ENCODE results near the gene LAMA2. TPM values are rescaled to one million over a fixed set of nuclear protein-coding genes. Genes with fewer than 3 reads are reported as not detected.

The LAMA2 gene
- total RNA-seq, 1 donor from 2014 or later = 16.8 TPM

DNA sequence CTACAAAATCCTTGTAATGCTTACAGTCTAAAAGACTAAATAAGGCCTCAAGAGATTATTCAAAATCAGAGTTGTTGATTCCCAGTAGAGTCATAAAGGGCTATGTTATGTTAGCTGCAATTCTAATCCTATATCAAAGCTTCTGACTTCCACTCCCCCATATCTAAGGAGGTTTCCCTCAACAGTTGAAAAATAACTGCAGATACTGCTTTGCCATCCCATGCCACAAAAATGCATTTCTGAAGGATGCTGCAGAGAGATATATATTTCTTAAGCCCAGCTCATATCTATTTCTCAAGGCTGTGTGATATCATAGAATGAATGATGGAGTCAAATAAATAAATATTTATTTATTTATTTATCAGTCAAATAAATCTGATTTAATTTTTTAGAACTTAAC lies 332.3 kb downstream of the LAMA2 start:
- DNase-seq = no peak

DNA sequence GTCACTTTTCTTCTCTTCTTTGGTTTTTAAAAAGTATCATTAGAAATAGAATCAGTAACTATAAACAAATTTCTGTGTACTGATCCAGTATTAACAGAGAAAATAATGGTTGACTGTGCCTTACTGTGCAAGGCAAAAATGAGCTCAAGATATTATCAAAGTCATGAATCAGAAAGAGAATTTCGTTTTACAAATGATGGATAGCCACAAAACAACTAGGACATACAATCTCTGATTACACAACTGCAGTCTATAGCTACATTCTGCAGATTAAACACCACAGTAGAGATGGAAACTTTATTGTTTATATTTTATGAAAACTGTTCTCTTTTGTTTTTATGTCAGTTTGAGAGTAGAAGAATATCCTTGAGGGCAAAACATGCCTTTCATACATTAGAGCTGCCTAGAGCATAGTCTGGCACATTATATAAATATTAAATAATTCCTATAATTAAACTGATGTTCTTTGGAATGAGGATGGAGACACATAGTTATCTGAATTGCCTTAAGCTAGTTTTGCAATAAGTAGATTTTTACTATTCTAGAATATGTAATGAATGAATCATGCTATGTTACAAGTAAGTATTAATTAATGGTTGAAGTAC lies 333.1 kb downstream of the LAMA2 start:
- no peak for DNase-seq

DNA sequence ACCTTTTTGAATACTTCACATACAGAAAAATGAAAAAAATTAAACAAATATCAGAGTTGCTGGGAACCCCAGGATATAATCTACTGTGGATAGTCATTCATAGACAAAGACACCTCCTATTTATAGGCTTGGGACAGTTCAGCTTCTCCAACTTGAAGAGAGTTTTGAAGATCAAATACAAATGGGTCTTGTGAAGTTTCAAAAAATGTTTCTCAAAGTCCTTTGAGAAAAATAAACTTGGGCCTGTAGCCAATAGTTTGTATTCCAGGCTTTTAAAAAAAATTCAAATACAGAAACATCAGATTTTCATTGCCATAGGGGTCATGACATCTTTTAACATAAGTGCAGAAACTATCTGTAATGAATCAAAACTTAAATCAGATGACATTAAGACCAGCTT lies 334.8 kb downstream of the LAMA2 start:
- no peak for DNase-seq

DNA sequence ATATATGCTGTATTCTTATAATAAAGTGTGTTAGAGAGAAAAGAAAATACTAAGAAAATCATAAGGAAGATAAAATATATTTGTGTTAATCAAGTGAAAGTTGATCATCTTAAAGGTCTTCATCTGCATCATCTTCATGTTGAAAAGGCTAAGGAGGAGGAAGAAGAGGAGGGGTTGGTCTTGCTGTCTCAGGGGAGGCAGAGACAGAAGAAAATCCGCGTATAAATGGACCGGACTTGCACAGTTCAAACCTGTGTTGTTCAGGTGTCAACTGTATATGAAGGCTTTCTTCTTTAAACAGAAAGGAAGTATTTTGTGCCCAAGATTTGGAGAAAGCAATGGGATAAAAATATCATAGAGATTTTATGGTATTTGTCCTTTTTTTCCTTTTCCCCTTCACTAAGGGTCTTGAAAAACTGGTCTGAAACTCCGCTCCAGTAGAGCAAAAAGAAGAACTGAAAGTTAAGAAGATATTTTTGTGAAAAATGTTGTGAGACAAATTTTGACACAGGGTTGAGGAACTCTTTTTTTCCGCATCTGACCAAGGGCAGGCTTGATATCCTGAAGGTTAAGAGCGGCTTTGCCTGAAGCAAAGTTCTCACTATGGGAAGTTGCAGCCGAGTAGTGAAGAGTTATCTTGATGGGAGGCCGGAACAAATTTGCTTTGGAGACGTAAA lies 350.7 kb downstream of the LAMA2 start:
- no peak for DNase-seq

DNA sequence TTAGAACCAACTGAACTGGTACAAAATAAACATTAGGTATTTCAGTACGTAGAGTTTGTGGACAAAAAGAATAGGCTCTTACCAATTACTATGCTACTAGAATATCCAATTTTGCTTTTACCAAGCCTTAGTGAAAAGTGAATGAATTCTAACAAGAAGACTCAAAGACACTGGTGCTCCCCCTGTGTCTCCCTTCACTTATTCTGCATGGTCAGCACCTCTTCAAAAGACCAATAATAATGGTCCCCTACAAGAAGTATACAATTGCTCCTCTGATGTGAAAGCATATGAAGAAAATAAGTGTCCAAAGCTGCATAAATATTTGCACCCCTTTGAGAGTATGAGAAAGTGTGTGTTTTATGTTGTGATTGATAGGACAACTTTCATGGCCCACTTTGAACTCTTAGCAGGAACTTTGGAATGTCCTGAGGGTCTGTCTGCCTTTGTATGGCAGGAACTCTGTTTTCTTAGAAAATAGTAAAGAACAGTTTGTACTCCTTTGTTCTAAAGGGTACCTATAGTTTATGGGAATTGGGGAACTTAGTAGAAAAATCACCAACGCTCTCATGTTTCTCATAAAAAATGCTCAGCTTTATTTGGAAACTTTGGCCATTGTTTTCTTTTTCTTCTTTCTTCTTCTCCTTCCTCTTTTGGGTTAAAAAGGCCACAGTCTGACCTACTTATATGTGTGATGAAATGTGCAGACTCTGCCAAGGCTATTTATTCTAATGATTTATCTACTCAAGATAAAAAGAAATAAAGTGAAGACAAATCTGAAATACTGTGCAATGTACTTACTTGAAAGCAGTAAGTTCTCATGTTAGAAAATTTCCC lies 352.4 kb downstream of the LAMA2 start:
- DNase-seq = no peak

DNA sequence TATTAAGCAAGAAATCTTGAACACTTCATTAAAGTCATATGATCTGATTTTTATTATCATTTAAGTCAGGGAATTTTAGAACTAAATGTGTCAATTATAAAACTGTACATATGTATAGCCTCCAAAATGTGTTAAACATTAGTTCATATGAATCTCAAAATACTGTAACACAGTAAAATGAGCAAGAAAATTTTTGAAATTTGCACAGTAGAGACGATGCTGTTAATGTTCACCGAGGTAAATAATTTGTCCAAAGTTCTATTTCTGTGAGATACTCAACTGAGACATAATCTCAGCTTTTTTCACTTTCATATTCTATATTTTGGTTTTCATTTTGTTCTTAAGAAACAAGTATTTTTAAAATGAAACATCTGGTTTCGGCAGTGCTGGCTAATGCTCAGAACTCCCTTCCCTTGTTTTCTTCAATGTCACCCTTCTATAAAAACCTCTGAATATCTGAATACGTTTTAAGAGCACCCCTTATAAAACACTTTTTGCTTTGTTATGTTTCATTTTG lies 353.1 kb downstream of the LAMA2 start:
- no peak for DNase-seq

DNA sequence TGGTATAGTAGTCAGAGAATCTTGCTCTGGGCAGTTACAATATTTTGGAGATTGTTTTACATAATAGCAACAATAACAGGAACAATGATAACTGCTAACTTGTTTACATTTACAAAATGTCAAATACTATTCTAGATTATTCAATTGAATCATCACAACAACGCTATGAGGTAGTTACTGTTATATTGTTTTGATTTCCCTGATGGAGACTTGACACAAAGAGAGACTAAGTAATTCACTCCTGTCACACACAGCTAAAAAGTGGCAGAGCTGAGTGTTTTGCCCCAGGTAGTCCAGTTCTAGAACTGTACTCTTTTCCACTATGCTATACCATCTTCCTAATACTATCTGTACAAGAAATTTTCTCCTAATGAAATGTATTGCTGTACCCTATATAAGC lies 356.1 kb downstream of the LAMA2 start:
- DNase-seq = no peak

DNA sequence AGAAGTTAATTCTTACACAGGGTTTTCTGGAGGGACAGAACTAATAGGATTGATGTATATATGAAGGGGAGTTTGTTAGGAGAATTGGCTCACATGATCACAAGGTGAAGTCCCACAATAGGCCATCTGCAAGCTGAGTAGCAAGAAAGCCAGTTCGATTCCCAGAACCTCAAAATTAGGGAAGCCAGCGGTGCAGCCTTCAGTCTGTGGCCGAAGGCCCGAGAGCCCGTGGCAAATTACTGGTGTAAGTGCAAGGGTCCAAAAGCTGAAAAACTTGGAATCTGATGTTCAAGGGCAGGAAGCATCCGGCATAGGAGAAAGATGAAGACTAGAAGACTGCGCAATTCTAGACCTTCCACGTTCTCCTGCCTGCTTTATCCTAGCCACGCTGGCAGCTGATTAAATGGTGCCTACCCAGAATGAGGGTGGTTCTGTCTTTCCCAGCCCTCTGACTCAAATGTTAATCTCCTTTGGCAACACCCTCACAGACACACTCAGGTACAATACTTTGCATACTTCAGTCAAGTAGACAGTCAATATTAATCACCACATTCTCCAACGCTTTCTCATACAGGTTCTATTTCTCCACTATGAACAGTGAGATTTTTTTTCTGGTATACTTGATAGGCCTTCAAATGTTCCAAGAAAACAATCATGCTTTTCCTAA lies 357.0 kb downstream of the LAMA2 start:
- DNase-seq = no peak

DNA sequence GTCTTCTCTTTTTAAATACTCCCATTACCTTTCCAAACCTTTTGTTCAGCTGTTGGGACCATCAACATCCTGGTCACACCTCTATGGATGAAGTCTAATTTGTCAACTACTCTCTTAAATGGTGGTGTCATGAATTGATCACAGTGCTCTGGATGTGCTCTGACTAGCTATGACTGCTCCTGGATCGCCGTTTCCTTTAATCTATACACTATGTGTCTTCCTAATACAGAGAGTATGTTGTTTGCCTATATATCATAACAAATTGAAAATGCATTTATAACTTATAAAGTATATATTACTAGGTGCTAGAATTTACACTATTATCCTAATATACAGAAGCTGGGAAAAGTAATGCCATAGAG lies 357.5 kb downstream of the LAMA2 start:
- no peak for DNase-seq

DNA sequence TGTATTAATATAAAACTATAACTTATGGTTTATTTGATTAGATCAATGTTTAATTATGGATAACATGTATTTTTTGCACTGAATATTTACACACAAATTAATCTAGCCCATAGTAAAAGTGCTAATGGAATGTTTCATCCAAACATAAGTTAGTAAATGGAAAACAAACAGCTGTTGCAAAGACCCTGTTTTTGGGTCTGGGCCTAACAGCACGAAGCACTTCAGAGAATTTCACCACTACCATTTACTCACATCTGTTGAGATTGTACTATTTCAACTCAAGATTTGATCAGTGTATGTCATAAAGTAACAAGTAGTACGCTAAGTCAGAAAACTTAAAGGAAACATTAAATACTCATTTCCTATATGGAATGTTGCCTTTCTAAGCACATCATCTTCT lies 359.6 kb downstream of the LAMA2 start:
- DNase-seq = no peak

DNA sequence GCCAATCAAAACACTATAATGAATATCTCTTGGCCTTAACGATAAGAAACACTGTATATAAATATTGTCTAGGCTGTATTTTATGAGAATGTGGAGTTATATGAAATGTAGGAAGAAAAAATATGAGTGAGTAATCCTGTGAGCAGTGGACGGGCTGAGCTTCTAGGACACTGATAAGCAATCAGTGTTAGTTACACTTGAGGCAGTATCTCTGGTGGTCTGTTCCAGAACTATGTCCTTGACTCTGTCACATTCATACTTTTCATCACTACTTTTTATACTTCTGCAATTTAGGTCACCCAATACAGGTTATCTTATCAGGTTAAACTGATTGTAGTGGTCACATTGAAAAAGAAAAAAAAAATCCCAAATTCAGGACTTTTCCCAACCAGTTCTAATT lies 360.4 kb downstream of the LAMA2 start:
- DNase-seq = no peak

DNA sequence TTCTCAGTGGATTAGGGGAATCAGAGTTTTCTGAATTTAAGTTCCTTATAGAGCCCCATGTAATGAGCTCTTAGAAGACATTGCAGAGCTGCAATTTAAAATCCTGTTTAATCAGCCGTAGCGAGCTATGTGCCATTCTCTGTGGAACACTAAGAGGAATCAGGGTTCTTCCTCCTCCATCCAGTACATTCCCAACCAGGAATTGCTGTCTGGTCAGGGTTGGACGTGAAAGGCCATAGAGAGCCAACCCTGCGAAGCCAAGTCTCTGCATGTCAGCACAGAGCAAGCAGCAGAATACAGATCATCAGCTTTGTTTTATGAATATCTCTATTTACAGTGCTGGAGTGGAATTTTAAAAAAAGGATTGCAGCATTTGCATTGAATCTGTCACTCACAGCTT lies 366.0 kb downstream of the LAMA2 start:
- no peak for DNase-seq

DNA sequence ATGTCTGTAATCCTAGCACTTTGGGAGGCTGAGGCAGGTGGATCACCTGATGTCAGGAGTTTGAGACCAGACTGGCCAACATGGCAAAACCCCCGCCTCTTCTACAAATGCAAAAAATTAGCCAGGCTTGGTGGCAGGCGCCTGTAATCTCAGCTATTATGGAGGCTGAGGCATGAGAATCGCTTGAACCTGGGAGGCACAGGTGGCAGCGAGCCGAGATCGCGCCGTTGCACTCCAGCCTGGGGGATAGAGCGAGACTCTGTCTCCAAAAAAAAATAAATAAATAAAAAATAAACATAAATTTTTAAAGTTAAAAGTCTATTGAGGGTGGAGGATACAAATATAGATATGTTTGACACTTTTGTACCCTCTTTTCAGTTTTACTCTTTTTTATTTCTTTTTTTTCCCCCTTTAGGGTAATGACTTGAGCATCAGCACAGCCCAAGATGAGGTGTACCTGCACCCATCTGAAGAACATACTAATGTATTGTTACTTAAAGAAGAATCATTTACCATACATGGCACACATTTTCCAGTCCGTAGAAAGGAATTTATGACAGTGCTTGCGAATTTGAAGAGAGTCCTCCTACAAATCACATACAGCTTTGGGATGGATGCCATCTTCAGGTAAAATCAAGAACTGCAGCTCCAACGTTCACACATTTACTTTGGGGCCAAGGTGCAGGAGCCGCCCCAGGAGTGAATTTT lies 368.9 kb downstream of the LAMA2 start:
- DNase-seq = no peak

DNA sequence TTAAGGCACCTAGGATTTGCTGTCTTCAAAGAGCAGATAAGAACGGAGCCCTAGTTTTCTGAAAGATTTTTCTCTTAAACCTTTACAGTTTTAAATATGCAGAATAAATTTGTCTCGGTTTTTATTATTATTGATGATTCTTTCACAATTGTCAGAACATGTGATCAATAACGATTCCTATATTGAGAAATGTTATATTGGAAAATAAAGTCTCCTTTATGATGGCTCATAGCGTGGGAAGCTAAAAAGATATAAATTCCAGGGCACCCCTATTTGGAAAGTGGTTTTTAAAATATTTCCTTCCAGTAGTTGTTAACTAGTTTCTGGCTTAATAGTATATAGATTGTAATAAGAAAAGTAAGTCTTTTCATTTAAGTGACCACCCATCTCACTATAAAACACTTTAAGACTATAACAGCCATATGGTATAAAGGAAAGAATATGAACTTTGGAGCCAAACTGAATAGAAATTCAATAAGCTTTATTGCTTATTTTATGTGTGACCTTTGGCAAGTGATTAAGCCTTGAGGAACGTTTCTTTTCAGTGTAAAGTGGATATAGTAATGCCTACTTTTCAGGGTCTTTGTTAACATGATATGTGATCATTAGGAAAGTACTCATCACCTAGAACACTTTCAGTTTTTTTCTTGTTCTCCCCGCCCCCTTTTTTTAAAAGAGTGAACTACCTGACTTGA lies 369.6 kb downstream of the LAMA2 start:
- no peak for DNase-seq

DNA sequence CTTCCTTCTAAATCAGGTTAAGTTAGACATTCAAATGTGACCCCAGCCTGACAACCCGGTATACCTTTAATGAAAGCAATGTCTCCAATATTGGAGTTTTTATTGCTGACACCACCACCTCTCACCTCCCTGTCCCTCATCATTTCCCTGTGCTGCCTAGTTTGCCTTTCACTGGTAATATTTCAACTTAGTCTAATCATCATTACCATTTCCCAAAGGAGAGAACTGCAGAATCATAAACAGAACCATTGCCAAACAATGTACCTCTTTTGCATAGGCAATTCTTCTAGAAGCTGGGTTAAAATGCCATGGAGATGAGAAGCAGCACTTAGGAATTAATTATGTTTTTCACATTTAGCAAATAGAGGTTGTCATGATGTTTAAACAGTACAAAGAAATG lies 370.3 kb downstream of the LAMA2 start:
- no peak for DNase-seq

DNA sequence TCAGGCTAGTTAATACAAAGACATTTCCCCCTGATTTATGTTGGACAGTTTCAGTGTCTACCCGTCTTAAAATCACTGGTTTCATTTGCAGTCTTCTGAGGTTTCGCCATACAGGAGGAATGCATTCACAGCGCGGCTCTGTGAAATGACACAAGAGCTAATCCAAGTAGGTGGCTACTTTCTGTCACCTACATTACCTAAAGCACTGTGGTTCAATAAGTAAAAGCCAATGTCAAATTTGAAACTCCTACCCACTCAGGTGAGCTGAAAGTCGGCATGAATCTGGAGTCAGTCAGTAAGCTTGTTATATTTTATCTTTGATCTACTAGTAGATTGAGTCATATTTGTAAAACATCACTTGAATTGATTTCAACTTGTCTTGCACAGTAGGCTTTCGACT lies 370.8 kb downstream of the LAMA2 start:
- no peak for DNase-seq

DNA sequence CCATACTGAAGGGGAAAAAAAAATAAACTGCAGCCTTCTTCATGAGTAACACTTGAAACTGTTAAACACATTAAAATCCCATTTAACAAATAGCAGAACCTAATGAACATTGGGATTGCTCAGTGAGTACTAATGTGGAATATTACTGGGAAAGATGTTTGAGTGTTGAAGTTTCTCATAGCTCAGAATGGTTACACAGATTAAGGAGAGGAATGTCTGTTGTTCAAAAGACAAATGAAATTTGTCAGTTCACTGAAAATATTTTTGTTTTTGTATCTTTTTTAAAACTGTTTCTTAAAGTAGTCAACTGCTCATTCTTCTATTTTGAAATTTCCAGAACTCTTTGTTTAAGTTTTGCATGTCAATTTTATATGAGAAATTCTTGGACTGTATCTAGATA lies 374.3 kb downstream of the LAMA2 start:
- DNase-seq = no peak

DNA sequence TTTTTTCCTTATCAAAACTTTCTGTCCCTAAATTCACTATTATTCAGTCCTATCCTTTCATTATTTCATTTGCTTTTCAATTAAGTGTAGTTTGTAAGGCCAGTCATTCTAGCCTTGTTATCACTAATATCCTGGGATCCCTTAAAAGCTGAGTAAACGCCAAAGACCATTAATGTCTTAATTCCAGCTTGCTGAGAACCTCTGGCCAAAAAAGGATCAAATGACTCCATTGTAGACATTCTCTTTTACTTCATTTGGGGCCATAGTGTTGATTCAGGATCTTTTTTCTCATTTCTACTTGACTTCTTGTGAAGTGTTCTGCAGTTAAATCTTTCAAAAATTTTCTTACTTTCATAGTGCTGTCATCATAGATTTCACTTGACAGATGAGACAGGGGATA lies 379.7 kb downstream of the LAMA2 start:
- no peak for DNase-seq

DNA sequence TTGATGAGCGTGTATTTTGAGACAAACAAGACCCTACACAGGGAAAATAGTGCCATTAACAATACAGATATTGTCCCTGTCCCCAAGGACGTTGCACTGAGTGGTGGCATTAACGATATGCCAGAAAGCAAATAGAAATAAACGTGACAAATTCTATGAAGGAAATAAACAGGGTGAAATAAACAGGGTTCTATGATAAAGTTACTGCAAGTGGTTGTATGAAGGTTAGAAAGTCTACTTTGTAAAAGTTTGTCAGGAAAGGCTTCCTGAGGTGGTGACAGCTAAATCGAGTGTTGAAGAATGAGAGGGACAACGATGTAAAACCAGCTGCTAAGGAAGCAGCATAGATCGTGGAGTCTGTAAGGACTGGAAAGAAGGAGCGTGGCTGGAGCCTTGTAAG lies 380.2 kb downstream of the LAMA2 start:
- DNase-seq = no peak

DNA sequence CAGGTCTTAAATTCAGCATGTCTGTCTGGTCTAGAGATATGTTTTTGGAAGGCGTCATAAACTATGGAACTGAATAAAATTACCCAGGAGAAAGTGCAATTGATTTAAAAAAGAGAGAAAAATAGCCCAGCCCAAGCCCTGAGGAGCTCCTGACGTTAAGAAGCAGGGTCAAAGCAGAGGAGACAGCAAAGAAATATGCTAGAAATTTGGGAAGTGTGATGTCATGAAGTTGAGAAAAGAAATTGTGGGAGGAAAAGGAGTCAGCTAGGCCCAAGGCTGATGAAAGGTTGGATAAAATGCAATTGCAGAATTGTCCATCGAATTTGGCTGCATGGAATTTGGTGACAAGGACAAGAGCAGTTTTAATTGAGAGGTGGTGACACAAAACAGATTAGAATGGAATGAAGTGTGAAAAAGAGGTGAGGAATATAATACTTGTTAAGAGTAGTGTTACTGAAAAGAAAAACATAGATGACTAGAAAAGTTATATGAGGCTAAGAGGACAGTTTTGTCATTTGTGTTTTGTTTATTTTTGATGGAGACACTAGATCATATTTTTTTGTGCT lies 381.6 kb downstream of the LAMA2 start:
- DNase-seq = no peak

DNA sequence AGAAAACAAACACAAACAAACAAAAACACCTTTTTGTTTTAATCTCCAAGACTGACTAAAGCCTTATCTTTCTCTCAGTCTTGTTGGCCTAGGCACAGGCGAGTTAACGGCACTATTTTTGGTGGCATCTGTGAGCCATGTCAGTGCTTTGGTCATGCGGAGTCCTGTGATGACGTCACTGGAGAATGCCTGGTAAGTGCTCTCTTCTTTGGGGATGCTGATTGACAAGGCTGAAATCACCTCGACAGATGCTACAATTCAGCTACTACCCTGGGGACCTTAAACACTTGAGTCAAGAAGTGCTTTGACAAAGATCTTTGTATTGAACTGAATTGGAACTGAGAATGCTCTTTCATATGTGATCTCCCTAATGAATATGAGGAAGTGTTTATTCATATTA lies 384.1 kb downstream of the LAMA2 start:
- DNase-seq = no peak

Measured in occipital lobe (tissue), 2 donors.